Thyroid gland (tissue), 4 donors: ENCODE data around the gene GNAT2. TPM values are rescaled to one million over a fixed set of nuclear protein-coding genes. Genes with fewer than 3 reads are reported as not detected.

Experiments used
- DNase-seq, 2 donors: peaks; one replicate each; pipeline ENCODE4 v3.0.0-alpha.2; 2019
- H3K27ac ChIP-seq, 3 donors: fragments of 200-600 bp; sonication (generic); 1 replicate in 2 of 3; 2 replicates in 1 of 3; pipeline ENCODE4 v1.5.1; 2016 to 2019; ENCODE audit warnings: mild to moderate bottlenecking in 1 of 3, moderate library complexity in 1 of 3
- H3K27me3 ChIP-seq: fragments of 200-600 bp; sonication (generic); one replicate; pipeline ENCODE4 v1.5.1; 2019
- H3K36me3 ChIP-seq, 2 donors: fragments of 200-600 bp; sonication (generic); one replicate each; pipeline ENCODE4 v1.5.1; 2016 to 2019
- H3K4me1 ChIP-seq, 2 donors: fragments of 200-600 bp; sonication (generic); one replicate each; pipeline ENCODE4 v1.5.1; 2017 to 2019
- H3K4me3 ChIP-seq, 3 donors: fragments of 200-600 bp; sonication (generic); replicated peaks in 1 of 3; 1 replicate in 2 of 3; 2 replicates in 1 of 3; pipeline ENCODE4 v1.5.1; 2016; ENCODE audit warnings: mild to moderate bottlenecking in 1 of 3
- H3K9me3 ChIP-seq: fragments of 200-600 bp; sonication (generic); one replicate; pipeline ENCODE4 v1.5.1; 2017
- POLR2A ChIP-seq, 2 donors: fragments of 450-650 bp; IDR thresholded peaks; one replicate each; pipeline ENCODE4 v1.6.1; 2017; ENCODE audit warnings: antibody characterized with exemption in 2 of 2, mild to moderate bottlenecking in 2 of 2, moderate library complexity in 1 of 2
- WGBS, 2 donors: methylation state at CpG; one replicate each; pipeline ENCODE4 v1.1.5; 2017; 5-methylcytosine and 5-hydroxymethylcytosine counted together
- intact Hi-C: fragments of 100-400 bp; cut with DNase I; formaldehyde crosslinking; loops from one replicate; pipeline ENCODE4 v1.15.1; 2023
- total RNA-seq, 4 donors: library from RNA; depleted of rRNA; stranded (reverse); fragments of >200 nt; gene quantifications; one replicate each; pipeline ENCODE4 v1.2.3, GENCODE V29; 2016
- TF ChIP-seq, protein P1 (sequence below), 6 experiments: fragments of 200-600 bp in 3 of 6; fragments of 450-650 bp in 3 of 6; sonication (generic) in 3 of 6; IDR thresholded peaks; one replicate each; pipeline ENCODE4 v1.5.1; 2016 to 2019; ENCODE audit warnings: antibody characterized with exemption in 6 of 6, mild to moderate bottlenecking in 2 of 6, inconsistent platforms in 1 of 6, moderate library complexity in 1 of 6

Gene GNAT2
- total RNA-seq, 4 donors from 2014 or later = not detected

DNA sequence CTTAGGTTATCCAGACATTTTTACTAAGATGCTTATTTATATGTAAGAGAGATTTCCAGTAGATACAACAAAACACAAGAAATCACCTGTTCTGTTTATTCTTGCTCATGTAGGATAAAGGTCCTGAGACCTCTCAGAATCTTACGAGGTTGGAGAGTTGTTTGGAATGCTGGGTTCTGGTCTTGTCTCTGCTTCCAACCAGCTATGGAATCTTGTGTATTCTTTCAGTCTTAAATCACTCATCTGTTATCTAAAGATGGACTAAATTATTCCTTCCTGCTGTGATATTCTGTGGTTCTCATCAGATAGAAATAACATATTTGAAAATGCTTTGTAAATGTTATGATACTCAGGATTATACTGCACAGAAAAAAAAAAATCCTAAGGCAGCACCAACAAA is 21.3 kb downstream of the GNAT2 start:
- WGBS, 2 donors = 95 to 100% methylated on average over 1 of the region's 1 CpG
- H3K27ac ChIP-seq = no peak overlapping the region
- intact Hi-C loops = no loop called here
- H3K4me1 ChIP-seq = no peaks in the 10 kb centered on the region
- no peak for TF ChIP-seq POLR2A (IDR thresholded peaks at IDR 0.05)
- TF ChIP-seq, protein P1, sequence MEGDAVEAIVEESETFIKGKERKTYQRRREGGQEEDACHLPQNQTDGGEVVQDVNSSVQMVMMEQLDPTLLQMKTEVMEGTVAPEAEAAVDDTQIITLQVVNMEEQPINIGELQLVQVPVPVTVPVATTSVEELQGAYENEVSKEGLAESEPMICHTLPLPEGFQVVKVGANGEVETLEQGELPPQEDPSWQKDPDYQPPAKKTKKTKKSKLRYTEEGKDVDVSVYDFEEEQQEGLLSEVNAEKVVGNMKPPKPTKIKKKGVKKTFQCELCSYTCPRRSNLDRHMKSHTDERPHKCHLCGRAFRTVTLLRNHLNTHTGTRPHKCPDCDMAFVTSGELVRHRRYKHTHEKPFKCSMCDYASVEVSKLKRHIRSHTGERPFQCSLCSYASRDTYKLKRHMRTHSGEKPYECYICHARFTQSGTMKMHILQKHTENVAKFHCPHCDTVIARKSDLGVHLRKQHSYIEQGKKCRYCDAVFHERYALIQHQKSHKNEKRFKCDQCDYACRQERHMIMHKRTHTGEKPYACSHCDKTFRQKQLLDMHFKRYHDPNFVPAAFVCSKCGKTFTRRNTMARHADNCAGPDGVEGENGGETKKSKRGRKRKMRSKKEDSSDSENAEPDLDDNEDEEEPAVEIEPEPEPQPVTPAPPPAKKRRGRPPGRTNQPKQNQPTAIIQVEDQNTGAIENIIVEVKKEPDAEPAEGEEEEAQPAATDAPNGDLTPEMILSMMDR (IDR thresholded peaks at IDR 0.05) = no peak
- no peaks in the 10 kb centered on the region for H3K9me3 ChIP-seq
- H3K36me3 ChIP-seq = peaks cover 1 to 2% of the 10 kb centered on the region in 2 donors
- H3K27me3 ChIP-seq = no peaks in the 10 kb centered on the region
- H3K4me3 ChIP-seq = no peak overlapping the region
- DNase-seq = no peak

DNA sequence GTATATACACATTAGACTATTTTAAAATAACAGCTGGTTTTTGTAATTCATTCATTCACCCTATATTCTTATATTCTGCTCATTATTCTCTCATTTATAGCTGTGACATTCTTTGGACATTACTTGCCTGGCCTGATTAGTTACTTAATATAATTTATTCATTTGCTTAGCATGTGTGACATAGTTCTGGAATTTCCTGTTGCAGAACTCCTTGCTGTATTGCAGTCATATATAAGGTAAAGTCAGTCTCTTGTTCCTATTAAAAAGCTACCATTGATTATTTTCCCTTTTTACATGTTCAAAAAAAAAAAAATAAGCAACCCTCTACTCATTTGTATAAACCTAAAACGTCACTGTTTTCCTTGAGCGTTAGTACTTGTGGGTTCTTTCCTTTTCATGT is 23.9 kb downstream of the GNAT2 start:
- no peaks in the 10 kb centered on the region for H3K9me3 ChIP-seq
- TF ChIP-seq, protein P1 (IDR thresholded peaks at IDR 0.05) = no peak
- no peak for TF ChIP-seq POLR2A (IDR thresholded peaks at IDR 0.05)
- DNase-seq = no peak
- no peak overlapping the region for H3K4me3 ChIP-seq
- peaks cover 13 to 18% of the 10 kb centered on the region in 2 donors for H3K36me3 ChIP-seq
- 90 to 95% methylated on average over 2 of the region's 2 CpGs for WGBS, 2 donors
- intact Hi-C loops = no loop called here
- H3K27me3 ChIP-seq = no peaks in the 10 kb centered on the region
- no peaks in the 10 kb centered on the region for H3K4me1 ChIP-seq
- H3K27ac ChIP-seq = no peak overlapping the region

DNA sequence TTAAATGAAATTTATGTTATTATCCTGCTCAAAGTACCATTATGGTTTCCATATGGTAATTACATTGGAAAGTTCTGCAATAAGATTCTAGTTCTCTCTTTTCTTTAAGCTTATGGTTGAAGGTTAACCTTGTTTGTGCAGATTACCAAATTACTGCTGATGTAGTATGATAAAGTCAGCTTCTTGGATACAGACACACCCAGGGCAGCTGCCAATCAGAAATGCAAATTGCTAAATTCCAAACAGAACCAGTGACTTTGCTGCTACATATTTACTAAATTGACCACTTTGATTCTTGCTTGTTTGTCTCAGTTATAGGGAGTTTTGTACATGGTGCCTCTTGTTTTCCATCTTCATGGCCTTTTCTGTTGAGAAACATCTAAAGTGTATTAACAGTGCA is 26.5 kb downstream of the GNAT2 start:
- no peak overlapping the region for H3K27ac ChIP-seq
- peaks cover 20 to 23% of the 10 kb centered on the region in 2 donors for H3K36me3 ChIP-seq
- H3K9me3 ChIP-seq = no peaks in the 10 kb centered on the region
- intact Hi-C loops = no loop called here
- no peaks in the 10 kb centered on the region for H3K4me1 ChIP-seq
- DNase-seq = no peak
- H3K4me3 ChIP-seq = no peak overlapping the region
- TF ChIP-seq, protein P1 (IDR thresholded peaks at IDR 0.05) = no peak
- no peak for TF ChIP-seq POLR2A (IDR thresholded peaks at IDR 0.05)
- no peaks in the 10 kb centered on the region for H3K27me3 ChIP-seq

DNA sequence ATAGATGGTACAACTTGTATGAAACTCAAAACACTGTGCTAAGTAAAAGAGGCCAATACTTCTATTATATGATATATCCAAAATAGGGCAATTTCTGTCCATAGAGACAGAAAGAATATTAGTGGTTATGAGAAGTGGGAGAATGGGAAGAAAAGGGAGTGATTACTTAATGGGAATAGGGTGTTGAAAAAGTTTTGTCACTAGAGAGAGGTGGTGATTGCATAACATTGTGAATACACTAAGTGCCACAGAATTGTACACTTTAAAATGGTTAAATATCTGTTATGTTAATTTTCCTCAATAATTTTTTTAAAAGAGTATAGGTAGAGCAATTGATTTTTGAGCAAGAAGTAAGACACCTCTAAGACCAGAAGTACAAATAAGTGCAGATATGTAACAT is 29.7 kb downstream of the GNAT2 start:
- intact Hi-C loops = no loop called here
- no peak for DNase-seq
- H3K9me3 ChIP-seq = no peaks in the 10 kb centered on the region
- TF ChIP-seq, protein P1 (IDR thresholded peaks at IDR 0.05) = no peak
- no peak for TF ChIP-seq POLR2A (IDR thresholded peaks at IDR 0.05)
- H3K27ac ChIP-seq = no peak overlapping the region
- H3K4me1 ChIP-seq = no peaks in the 10 kb centered on the region
- H3K36me3 ChIP-seq = peaks cover 44 to 46% of the 10 kb centered on the region in 2 donors
- H3K4me3 ChIP-seq = no peak overlapping the region
- H3K27me3 ChIP-seq = no peaks in the 10 kb centered on the region

DNA sequence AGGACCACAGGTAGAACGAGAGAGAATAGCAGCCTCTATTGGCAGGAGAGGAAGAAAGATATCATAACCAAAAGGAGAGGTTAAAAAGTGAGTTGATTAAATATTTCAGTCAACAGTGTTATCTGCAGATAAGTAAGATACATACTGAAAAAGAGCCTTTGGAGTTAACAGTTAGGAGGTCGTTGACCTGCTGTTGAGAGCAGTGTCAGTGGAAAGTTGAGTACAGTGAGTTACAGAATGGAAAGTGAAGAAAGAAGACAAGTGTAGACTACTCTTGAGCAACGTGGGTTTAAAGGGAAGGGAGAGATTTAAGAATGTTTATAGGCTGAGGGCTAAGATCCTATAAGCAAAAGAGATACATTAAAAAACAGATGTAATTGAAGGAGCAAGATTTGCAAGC is 30.2 kb downstream of the GNAT2 start:
- H3K27ac ChIP-seq = no peak overlapping the region
- H3K9me3 ChIP-seq = no peaks in the 10 kb centered on the region
- TF ChIP-seq, protein P1 (IDR thresholded peaks at IDR 0.05) = no peak
- no peak for TF ChIP-seq POLR2A (IDR thresholded peaks at IDR 0.05)
- H3K4me3 ChIP-seq = no peak overlapping the region
- intact Hi-C loops = no loop called here
- no peaks in the 10 kb centered on the region for H3K27me3 ChIP-seq
- peaks cover 44 to 46% of the 10 kb centered on the region in 2 donors for H3K36me3 ChIP-seq
- no peak for DNase-seq
- no peaks in the 10 kb centered on the region for H3K4me1 ChIP-seq
- WGBS, 2 donors = 86 to 93% methylated on average over 3 of the region's 3 CpGs
